Prostate gland (tissue), 2 donors: ENCODE results near the gene TAS1R3.

Source experiments
- CTCF ChIP-seq, 4 experiments: fragments of 200-600 bp in 2 of 4; fragments of 450-650 bp in 2 of 4; sonication (generic) in 2 of 4; IDR thresholded peaks; 1 replicate in 3 of 4; 2 replicates in 1 of 4; pipeline ENCODE4 v1.5.1; 2016 to 2019; ENCODE audit warnings: antibody characterized with exemption in 4 of 4, mild to moderate bottlenecking in 2 of 4, moderate library complexity in 2 of 4
- POLR2A ChIP-seq: fragments of 450-650 bp; IDR thresholded peaks from one replicate; pipeline ENCODE4 v1.6.1; 2016; ENCODE audit warnings: antibody characterized with exemption, mild to moderate bottlenecking
- POLR2AphosphoS5 ChIP-seq: sonication (generic); formaldehyde crosslinking; IDR thresholded peaks from one replicate; pipeline ENCODE4 v1.6.1; 2017; ENCODE audit warnings: antibody characterized with exemption

- no peak for TF ChIP-seq CTCF (IDR thresholded peaks at IDR 0.05)
- TF ChIP-seq POLR2A, result no peak
- TF ChIP-seq POLR2AphosphoS5, result no peak
Measured at GRCh38 chr1:1342584-1343115, 11.6 kb downstream of the TAS1R3 start.
